ENCODE results near the gene SOWAHA. TPM values are rescaled to one million over a fixed set of nuclear protein-coding genes. Genes with fewer than 3 reads are reported as not detected.
A peak's percentile ranks its signal among the peaks of the same experiment; 100 is the strongest.
"Not testable (repeated sequence)": the region's sequence is repeated elsewhere in the genome, so short reads cannot be mapped to it uniquely, and the experiment has no call there.

Gene SOWAHA
- total RNA-seq, 1 donor, result under 0.01 TPM

DNA sequence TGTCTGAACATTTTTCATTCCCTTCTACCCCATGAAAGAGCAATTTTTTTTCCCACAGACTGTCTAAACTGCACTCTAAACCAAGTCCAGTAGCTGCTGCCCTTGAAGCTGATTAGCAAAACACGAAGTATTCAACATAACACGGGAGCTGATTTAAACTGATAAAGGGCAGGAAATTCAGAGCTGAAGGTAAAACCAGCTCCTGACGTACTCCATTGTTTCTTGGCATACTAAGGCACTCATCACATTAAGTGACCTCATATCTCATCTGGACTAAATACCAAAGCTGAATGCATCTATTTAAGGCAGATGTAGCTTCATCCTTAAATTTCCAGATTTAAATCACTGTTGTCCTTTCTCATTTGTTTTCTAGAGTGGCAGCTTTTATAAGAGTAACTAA is 41.2 kb downstream of the SOWAHA start:
- Histone ChIP-seq H3K9me3 (ENCODE audit: low read depth, low read length) (no peaks in the 10 kb centered on the region), H3K4me3 (ENCODE audit: insufficient read depth, low read length) (no peak overlapping the region), H3K4me1 (ENCODE audit: insufficient read depth, low read length) (no peaks in the 10 kb centered on the region), H3K79me2 (ENCODE audit: insufficient read depth, low read length) (no peaks in the 10 kb centered on the region), H3K4me2 (ENCODE audit: insufficient read depth, low read length) (no peak overlapping the region), H3K27ac (ENCODE audit: low read depth, low read length) (no peak overlapping the region), H3K36me3 (ENCODE audit: insufficient read depth, low read length) (no peaks in the 10 kb centered on the region), H3K27me3 (ENCODE audit: insufficient read depth, low read length) (no peaks in the 10 kb centered on the region), H4K20me1 (ENCODE audit: insufficient read depth, low read length) (no peaks in the 10 kb centered on the region), H2AFZ (ENCODE audit: low read length) (peak overlapping the region; percentile 32)
- no peak for TF ChIP-seq CTCF (IDR thresholded peaks at IDR 0.05; ENCODE audit: extremely low read depth, low read depth, low read length)
- no peak for DNase-seq (ENCODE audit: insufficient read length, low spot score, missing footprints)

GRCh38 chr5:132854992-132855391 is 41.9 kb downstream of the SOWAHA start:
- H3K9me3 ChIP-seq (ENCODE audit: low read depth, low read length); H3K27me3 ChIP-seq (ENCODE audit: insufficient read depth, low read length); H3K27ac ChIP-seq (ENCODE audit: low read depth, low read length); H3K4me2 ChIP-seq (ENCODE audit: insufficient read depth, low read length); H3K79me2 ChIP-seq (ENCODE audit: insufficient read depth, low read length); H2AFZ ChIP-seq (ENCODE audit: low read length); H3K36me3 ChIP-seq (ENCODE audit: insufficient read depth, low read length); H4K20me1 ChIP-seq (ENCODE audit: insufficient read depth, low read length); DNase-seq (ENCODE audit: insufficient read length, low spot score, missing footprints); H3K4me3 ChIP-seq (ENCODE audit: insufficient read depth, low read length); H3K4me1 ChIP-seq (ENCODE audit: insufficient read depth, low read length): not testable (repeated sequence)

- no peaks in the 10 kb centered on the region for H3K36me3 ChIP-seq (ENCODE audit: insufficient read depth, low read length)
- no peak for TF ChIP-seq CTCF (IDR thresholded peaks at IDR 0.05; ENCODE audit: extremely low read depth, low read depth, low read length)
- H3K79me2 ChIP-seq (ENCODE audit: insufficient read depth, low read length), result no peaks in the 10 kb centered on the region
- H3K4me3 ChIP-seq (ENCODE audit: insufficient read depth, low read length), result no peak overlapping the region
- DNase-seq (ENCODE audit: insufficient read length, low spot score, missing footprints), result no peak
- H3K9me3 ChIP-seq (ENCODE audit: low read depth, low read length), result no peaks in the 10 kb centered on the region
- H3K27me3 ChIP-seq (ENCODE audit: insufficient read depth, low read length), result no peaks in the 10 kb centered on the region
- H3K4me2 ChIP-seq (ENCODE audit: insufficient read depth, low read length), result no peak overlapping the region
- no peak overlapping the region for H2AFZ ChIP-seq (ENCODE audit: low read length)
- H3K27ac ChIP-seq (ENCODE audit: low read depth, low read length), result no peak overlapping the region
- H3K4me1 ChIP-seq (ENCODE audit: insufficient read depth, low read length), result no peaks in the 10 kb centered on the region
- H4K20me1 ChIP-seq (ENCODE audit: insufficient read depth, low read length), result no peaks in the 10 kb centered on the region
Observed at GRCh38 chr5:132856011-132856410, 42.9 kb downstream of the SOWAHA start.

GRCh38 chr5:132859889-132860437 is 46.9 kb downstream of the SOWAHA start:
- Histone ChIP-seq H3K4me1 (ENCODE audit: insufficient read depth, low read length) (no peaks in the 10 kb centered on the region), H3K27me3 (ENCODE audit: insufficient read depth, low read length) (no peaks in the 10 kb centered on the region), H4K20me1 (ENCODE audit: insufficient read depth, low read length) (no peaks in the 10 kb centered on the region), H3K36me3 (ENCODE audit: insufficient read depth, low read length) (no peaks in the 10 kb centered on the region), H3K9me3 (ENCODE audit: low read depth, low read length) (no peaks in the 10 kb centered on the region), H3K27ac (ENCODE audit: low read depth, low read length) (no peak overlapping the region), H2AFZ (ENCODE audit: low read length) (no peak overlapping the region), H3K4me2 (ENCODE audit: insufficient read depth, low read length) (no peak overlapping the region), H3K4me3 (ENCODE audit: insufficient read depth, low read length) (no peak overlapping the region), H3K79me2 (ENCODE audit: insufficient read depth, low read length) (no peaks in the 10 kb centered on the region)
- no peak for TF ChIP-seq CTCF (IDR thresholded peaks at IDR 0.05; ENCODE audit: extremely low read depth, low read depth, low read length)
- DNase-seq (ENCODE audit: insufficient read length, low spot score, missing footprints), result peak; percentile 57
